NCI-H226 (cell line): ENCODE measurements around the gene ORC2.
"Not testable (repeated sequence)": the region's sequence is repeated elsewhere in the genome, so short reads cannot be mapped to it uniquely, and the experiment has no call there.

Experiments
- DNase-seq: peaks from one replicate; pipeline ENCODE4 v3.0.0-alpha.2; 2015

The ORC2 gene

GRCh38 chr2:200930947-200931626, 32.4 kb downstream of the ORC2 start:
- no peak for DNase-seq

GRCh38 chr2:200929334-200930249, 33.9 kb downstream of the ORC2 start:
- no peak for DNase-seq

DNA sequence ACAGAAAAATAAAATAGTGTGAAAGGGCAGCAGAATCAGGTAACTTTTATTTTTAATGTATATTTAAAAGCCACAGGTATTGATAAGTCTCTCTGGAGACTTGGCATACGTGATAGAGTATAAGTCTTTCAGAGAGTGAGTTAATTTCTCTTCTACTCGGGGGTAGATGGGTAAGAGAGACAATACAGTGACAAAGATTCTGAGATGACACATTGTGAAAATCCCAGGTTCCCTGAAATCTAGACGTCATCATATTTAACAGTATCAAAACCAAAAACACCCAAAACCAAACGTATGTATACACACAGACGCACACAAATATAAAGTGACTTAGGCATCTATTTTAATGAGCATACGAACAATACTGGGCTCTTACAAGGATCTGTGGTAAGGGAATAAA, 41.0 kb downstream of the ORC2 start:
- no peak for DNase-seq

GRCh38 chr2:200913654-200914053, 49.8 kb downstream of the ORC2 start:
- DNase-seq: no peak

DNA sequence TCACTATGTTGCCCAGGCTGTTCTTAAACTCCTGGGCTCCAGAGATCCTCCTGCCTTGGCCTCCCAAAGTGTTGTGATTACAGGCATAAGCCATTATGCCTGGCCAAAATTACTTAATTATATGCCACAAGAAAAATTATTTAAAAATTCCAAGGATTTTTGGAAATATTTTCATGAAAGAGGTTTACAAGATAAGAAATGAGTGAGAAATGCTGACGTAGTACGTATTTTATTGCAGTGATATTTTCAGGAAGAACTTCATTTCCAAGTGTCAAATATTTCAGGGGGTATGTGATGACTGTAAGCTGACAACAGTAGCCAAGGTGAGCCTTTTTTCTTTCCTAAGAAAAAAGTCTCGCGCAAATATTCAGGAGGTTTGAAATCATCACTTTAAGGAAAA, 53.5 kb downstream of the ORC2 start:
- DNase-seq: no peak

GRCh38 chr2:200905618-200906296, 57.7 kb downstream of the ORC2 start:
- peak; percentile 3 for DNase-seq

DNA sequence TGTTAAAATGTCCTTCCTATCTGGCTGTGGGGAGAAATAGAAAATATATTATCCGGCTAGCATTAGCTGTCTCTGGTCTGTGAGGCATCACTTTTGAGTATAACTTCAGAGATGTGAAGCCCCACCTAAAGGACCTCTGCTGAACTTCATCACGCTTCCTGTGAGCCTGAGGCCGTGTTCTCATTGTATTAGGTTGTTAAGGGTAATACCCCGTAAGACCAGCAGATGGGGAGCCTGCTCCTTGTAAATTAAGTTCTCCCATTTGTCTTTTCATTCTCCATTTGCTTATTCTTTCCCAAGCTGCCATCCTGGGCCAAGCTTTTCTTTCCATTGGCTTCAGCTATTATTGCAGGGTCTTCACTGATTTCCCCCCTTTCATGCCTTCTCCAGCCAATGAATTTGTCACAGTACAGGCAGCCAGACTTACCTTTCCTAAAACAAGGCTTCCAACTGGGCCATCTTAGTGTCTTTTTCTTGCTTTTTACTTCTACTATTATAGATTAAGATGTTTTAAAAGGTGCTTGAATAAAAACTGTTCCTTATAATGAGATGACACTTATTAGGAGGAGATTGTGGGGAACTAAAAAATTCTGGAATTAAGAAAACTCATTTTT, 61.9 kb downstream of the ORC2 start:
- peak; percentile 41 for DNase-seq

- no peak for DNase-seq
These were observed 64.0 kb downstream of the ORC2 start for GRCh38 chr2:200899482-200899881.

DNA sequence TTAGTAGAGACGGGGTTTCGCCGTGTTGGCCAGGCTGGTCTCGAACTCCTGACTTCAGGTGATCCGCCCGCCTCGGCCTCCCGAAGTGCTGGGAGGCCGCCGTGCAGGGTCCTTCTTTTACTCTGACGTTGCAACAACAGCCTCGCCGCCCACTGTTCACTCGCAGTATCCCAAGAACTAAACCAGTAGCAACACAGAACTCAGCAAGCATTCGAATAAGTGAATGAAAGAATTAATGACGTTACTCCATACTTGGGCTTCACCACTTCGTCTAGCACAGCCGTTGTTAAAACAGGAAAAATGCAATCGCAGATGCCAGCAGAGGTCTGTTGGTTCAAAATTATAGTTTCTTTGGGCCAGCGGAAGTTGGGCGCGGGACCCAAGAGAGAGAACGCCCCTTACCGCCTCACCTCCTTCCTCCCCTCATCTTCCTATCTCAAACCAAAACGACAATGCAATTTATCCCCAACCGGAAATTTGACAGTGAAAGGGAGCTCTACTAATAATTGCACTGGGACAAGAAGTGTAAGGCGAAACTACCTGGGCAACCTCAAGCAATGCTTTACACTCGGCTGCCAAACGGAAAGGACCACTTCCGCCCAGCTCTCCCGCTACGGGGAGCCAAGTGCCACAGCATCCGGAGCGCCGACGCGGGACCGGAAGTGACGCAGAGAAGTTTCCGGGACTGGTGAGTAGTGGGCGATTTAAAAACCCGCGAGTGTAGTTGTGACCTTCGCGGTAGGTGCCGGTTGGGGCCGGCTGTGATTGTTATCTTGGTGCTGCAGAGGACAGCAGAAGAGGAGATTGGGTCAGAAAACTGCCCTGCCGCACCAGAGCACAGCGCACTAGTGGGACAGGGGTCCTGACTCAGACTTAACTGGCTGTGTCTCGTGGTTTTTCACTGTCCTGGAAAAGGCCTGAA, 74.5 kb downstream of the ORC2 start, which contains the start of the genes NIF3L1 and PPIL3:
Gene NIF3L1 (plus strand): TSS at position 668 of the 922 bp plus-strand sequence. CDS start 2,573 bp downstream, outside the sequence.
Gene PPIL3 (minus strand): TSS at position 374 of the 922 bp plus-strand sequence. CDS start 1,462 bp downstream, outside the sequence.
- peak; percentile 89 for DNase-seq

DNA sequence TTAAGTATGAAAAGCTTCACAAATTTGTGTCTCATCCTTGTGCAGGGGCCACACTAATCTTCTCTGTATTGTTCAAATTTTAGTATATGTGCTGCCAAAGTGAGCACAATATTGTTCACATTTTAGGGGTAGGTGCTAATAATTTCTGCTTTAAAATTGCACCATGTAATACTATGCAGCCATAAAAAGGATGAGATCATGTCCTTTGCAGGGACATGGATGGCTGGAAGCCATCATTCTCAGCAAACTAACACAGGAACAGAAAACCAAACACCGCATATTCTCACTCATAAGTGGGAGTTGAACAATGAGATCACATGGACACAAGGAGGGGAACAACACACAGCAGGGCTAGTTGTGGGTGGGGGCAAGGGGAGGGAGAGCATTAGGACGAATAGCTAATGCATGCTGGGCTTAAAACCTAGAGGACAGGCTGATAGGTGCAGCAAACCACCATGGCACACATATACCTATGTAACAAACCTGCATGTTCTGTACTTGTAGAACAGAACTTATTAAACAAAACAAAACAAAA, 81.7 kb downstream of the ORC2 start:
- not testable (repeated sequence) for DNase-seq

DNA sequence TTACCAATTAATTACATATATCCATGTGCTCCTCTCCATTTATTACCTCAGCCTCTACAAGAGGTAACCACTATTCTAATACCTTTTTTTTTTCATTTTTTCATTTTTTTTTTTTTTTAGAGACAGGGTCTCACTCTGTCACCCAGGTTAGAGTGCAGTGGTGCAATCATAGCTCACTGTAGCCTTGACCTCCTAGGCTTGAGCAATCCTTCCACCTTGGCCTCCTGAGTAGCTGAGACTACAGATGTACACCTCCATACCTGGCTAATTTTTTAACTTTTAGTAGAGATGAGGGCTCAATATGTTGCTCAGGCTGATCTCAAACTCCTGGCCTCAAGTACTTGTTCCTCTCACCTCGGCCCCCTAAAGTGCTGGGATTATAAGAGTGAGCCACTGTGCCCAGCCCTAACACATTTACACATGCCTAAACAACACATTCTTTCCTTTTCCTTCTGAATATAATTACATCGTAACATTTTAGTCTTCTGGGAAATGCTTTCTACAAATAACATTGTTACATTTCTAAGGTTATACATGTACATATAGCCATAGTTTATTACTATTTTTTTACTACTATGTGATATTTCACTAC, 85.1 kb downstream of the ORC2 start:
- no peak for DNase-seq

DNA sequence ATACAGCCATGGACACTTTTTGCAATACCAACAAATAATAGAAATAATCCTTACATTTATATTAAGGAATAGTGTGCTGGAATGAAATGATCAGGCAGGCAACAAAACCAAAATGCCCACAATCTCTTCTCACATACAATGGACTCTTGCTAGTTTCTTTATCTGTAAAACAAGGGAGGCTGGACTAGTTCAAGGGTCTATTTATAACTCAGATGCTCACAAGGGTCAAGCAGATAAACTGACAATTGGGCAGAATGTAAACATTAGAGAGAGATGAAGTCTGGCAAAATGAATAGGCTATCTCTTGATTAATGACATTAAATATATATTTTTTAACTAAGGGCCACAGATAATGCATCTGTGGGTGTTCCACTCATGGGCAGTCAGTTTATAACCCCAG, 86.0 kb downstream of the ORC2 start:
- DNase-seq: no peak

GRCh38 chr2:200873560-200873959, 89.9 kb downstream of the ORC2 start:
- no peak for DNase-seq

DNA sequence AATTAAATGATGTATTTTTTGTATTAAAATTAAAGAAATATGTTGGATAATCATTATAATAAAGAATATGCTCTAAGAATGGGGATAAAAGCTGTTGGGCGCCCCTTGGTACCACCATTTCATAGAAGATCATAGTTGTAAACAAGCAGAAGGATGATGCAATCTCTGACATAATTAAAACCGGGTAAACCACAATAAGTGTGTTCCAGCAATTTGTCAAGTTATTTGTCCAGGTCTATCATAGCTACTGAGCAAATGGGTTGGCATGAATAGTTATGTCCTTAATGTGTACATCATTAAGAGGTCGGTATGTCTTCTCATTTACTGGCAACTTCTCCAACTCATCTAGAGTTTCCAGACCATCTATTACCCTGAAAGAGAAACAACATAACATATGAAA, 92.3 kb downstream of the ORC2 start:
- DNase-seq: no peak

GRCh38 chr2:200869014-200869413, 94.4 kb downstream of the ORC2 start:
- DNase-seq: no peak

- peak; percentile 78 for DNase-seq
These were observed 99.1 kb downstream of the ORC2 start, which contains the start of gene CLK1 for GRCh38 chr2:200864176-200865034. TSS of gene CLK1 (minus strand) at chr2:200864658. CDS start at chr2:200861862, 2,796 bp downstream.

GRCh38 chr2:200863782-200864175, 99.7 kb downstream of the ORC2 start:
- DNase-seq: no peak

DNA sequence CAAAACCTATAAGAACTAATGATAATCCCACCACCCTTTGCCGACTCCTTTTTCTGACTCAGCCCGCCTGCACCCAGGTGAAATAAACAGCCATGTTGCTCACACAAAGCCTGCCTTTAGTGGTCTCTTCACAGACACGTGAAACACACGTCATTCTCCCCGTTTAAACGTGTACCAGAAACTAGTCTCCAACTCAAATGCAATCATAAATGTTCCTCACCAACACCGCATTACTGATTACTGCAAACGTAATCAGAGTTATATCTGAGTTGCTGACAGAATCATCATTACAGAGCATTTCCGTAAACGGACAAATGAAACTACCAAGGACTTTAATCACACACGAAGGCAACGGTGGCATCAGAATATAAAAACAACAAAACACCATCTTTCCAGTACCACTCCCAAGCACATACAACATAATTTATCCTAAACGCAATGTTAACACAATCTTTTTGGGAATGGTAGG, 100.9 kb downstream of the ORC2 start:
- peak; percentile 40 for DNase-seq

- no peak for DNase-seq
These were observed 101.8 kb downstream of the ORC2 start for GRCh38 chr2:200861617-200862155.
